Panc1 (cell line): ENCODE data around the gene KRT5. TPM values are rescaled to one million over a fixed set of nuclear protein-coding genes. Genes with fewer than 3 reads are reported as not detected.

Experiments used
- ATAC-seq: fragments of 200-7000 bp; cut with Tn5 transposase; 2 replicates; pipeline ENCODE4 v1.9.1; 2020; ENCODE audit warnings: mild to moderate bottlenecking, moderate library complexity
- BruUV-seq: library from RNA; stranded (reverse); fragments of 400-500 nt; replicated peaks from 2 replicates; lab custom pipeline; 2021; lab: Mats Ljungman, UMichigan
- CTCF ChIA-PET: fragments of 300-600 bp; sonication (Branson Sonifier 250); formaldehyde crosslinking; loops from one replicate; lab custom pipeline; 2022; ENCODE audit warnings: antibody characterized with exemption; lab: Charles Lee
- POLR2A ChIA-PET: fragments of 300-600 bp; sonication (Branson Sonifier 250); formaldehyde crosslinking; loops from one replicate; lab custom pipeline; 2022; ENCODE audit warnings: antibody characterized with exemption; lab: Charles Lee
- DNase-seq: peaks from one replicate; pipeline ENCODE4 v3.0.0-alpha.2; 2010; ENCODE audit warnings: low read depth, low spot score
- H3K27ac ChIP-seq: 2 replicates; pipeline ENCODE4 v1.5.1; 2011; ENCODE audit warnings: mild to moderate bottlenecking, low read length, inconsistent platforms
- H3K27me3 ChIP-seq: fragments of 200-500 bp; sonication (Bioruptor generic); 2 replicates; pipeline ENCODE4 v1.6.0; 2014; ENCODE audit warnings: low read length, inconsistent platforms; ENCODE audit not compliant: control insufficient read depth, insufficient read depth
- H3K36me3 ChIP-seq: fragments of 200-500 bp; sonication (Bioruptor generic); 2 replicates; pipeline ENCODE4 v1.5.1; 2014; ENCODE audit warnings: inconsistent platforms, mild to moderate bottlenecking, low read length, moderate library complexity; ENCODE audit not compliant: control insufficient read depth, insufficient read depth
- H3K4me1 ChIP-seq: 2 replicates; pipeline ENCODE4 v1.5.1; 2011; ENCODE audit warnings: inconsistent platforms, mild to moderate bottlenecking, low read length, moderate library complexity; ENCODE audit not compliant: control insufficient read depth, insufficient read depth
- H3K4me3 ChIP-seq, 2 experiments: 2 replicates each; pipeline ENCODE4 v1.5.1; 2011 to 2012; ENCODE audit warnings: low read depth in 2 of 2, low read length in 2 of 2, mild to moderate bottlenecking in 2 of 2, inconsistent platforms in 1 of 2, moderate library complexity in 1 of 2
- H3K9me3 ChIP-seq: fragments of 200-500 bp; sonication (Bioruptor generic); 2 replicates; pipeline ENCODE4 v1.5.1; 2014; ENCODE audit warnings: low read depth, mild to moderate bottlenecking, inconsistent platforms, low read length, moderate library complexity; ENCODE audit not compliant: control insufficient read depth, insufficient read depth
- POLR2AphosphoS5 ChIP-seq: IDR thresholded peaks from 2 replicates; pipeline ENCODE4 v1.6.1; 2012; ENCODE audit warnings: mild to moderate bottlenecking, low read depth, low read length, moderate library complexity
- REST ChIP-seq, 2 experiments: IDR thresholded peaks; 2 replicates each; pipeline ENCODE4 v1.6.1; 2011 to 2012; ENCODE audit warnings: low read depth in 2 of 2, control low read depth in 1 of 2, low read length in 1 of 2, mild to moderate bottlenecking in 1 of 2, moderate library complexity in 1 of 2; ENCODE audit not compliant: insufficient read depth in 1 of 2
- SIN3A ChIP-seq: IDR thresholded peaks from 2 replicates; pipeline ENCODE4 v1.6.1; 2012; ENCODE audit warnings: low read depth, mild to moderate bottlenecking, low read length, moderate library complexity, borderline replicate concordance; ENCODE audit not compliant: insufficient read depth
- TCF7L2 ChIP-seq: IDR thresholded peaks from 2 replicates; pipeline ENCODE4 v1.6.1; 2011; ENCODE audit warnings: mild to moderate bottlenecking, low read depth, low read length, inconsistent platforms
- in situ Hi-C: cut with HindIII; loops from 2 replicates; pipeline ENCODE4 v1.10.0; 2016; ENCODE audit warnings: low sequenced_read_pairs, low pct_unique_long_range_greater_than_20kb
- intact Hi-C: fragments of 100-400 bp; cut with micrococcal nuclease; formaldehyde crosslinking; loops from one replicate; pipeline ENCODE4 v1.10.0; 2022; ENCODE audit not compliant: unreplicated experiment
- total RNA-seq: library from RNA; stranded (reverse); gene quantifications from one replicate; pipeline ENCODE4 v1.2.1, GENCODE V29; 2021; ENCODE audit not compliant: unreplicated experiment
- TF ChIP-seq, protein P1 (sequence below): fragments of 450-650 bp; IDR thresholded peaks from 2 replicates; pipeline ENCODE4 v1.5.1; 2017; ENCODE audit warnings: mild to moderate bottlenecking

The KRT5 gene
- total RNA-seq, 1 experiment from 2014 or later, result not detected

GRCh38 chr12:52477651-52478050 is 42.5 kb downstream of the KRT5 start:
- H3K27ac ChIP-seq, result no peak overlapping the region
- ChIA-PET CTCF (no interaction called here), POLR2A (interaction anchor here (1.1 kb wide), 1 partner anchor 20 kb away, joined by 3 read pairs; no protein-coding TSS in a partner anchor)
- DNase-seq (no peak), ATAC-seq (no peak)
- no peak overlapping the region for H3K4me3 ChIP-seq
- in situ Hi-C loops (no loop called here), intact Hi-C loops (no loop called here)
- H3K36me3 ChIP-seq, result no peaks in the 10 kb centered on the region
- TF ChIP-seq, protein P1, sequence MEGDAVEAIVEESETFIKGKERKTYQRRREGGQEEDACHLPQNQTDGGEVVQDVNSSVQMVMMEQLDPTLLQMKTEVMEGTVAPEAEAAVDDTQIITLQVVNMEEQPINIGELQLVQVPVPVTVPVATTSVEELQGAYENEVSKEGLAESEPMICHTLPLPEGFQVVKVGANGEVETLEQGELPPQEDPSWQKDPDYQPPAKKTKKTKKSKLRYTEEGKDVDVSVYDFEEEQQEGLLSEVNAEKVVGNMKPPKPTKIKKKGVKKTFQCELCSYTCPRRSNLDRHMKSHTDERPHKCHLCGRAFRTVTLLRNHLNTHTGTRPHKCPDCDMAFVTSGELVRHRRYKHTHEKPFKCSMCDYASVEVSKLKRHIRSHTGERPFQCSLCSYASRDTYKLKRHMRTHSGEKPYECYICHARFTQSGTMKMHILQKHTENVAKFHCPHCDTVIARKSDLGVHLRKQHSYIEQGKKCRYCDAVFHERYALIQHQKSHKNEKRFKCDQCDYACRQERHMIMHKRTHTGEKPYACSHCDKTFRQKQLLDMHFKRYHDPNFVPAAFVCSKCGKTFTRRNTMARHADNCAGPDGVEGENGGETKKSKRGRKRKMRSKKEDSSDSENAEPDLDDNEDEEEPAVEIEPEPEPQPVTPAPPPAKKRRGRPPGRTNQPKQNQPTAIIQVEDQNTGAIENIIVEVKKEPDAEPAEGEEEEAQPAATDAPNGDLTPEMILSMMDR, result no peak
- no peak for TF ChIP-seq POLR2AphosphoS5
- TF ChIP-seq REST (IDR thresholded peaks at IDR 0.05; ENCODE audit: insufficient read depth in 1 of 2, low read depth in 2 of 2, low read length in 1 of 2), result no peak
- TF ChIP-seq SIN3A, result no peak
- TF ChIP-seq TCF7L2, result no peak
- H3K9me3 ChIP-seq, result no peaks in the 10 kb centered on the region; the same call in 1 of the 2 replicates
- BruUV-seq, result no TSS peak
- H3K27me3 ChIP-seq, result peaks cover 3% of the 10 kb centered on the region
- no peaks in the 10 kb centered on the region for H3K4me1 ChIP-seq

- BruUV-seq, result no TSS peak
- ATAC-seq (no peak), DNase-seq (no peak)
- Histone ChIP-seq H3K4me1 (no peaks in the 10 kb centered on the region), H3K27me3 (no peaks in the 10 kb centered on the region; the same call in 1 of the 2 replicates), H3K4me3 (no peak overlapping the region), H3K36me3 (no peaks in the 10 kb centered on the region), H3K27ac (no peak overlapping the region), H3K9me3 (no peaks in the 10 kb centered on the region; the same call in 1 of the 2 replicates)
- in situ Hi-C loops, result no loop called here
- ChIA-PET POLR2A (no interaction called here), CTCF (no interaction called here)
- intact Hi-C loops, result no loop called here
- TF ChIP-seq, protein P1, result no peak
- TF ChIP-seq POLR2AphosphoS5 (no peak), SIN3A (no peak), TCF7L2 (no peak), REST (IDR thresholded peaks at IDR 0.05; ENCODE audit: insufficient read depth in 1 of 2, low read depth in 2 of 2, low read length in 1 of 2) (no peak)
Observed at GRCh38 chr12:52474212-52474611, 46.0 kb downstream of the KRT5 start.
